Activated CD4-positive, alpha-beta memory T cell treated with anti-CD3 and anti-CD28 coated beads, Interleukin-2, amount 10 ng/mL, durations not matched to agents 7 days and 5 days (primary cell): ENCODE results near the gene SCAF11. TPM values are rescaled to one million over a fixed set of nuclear protein-coding genes. Genes with fewer than 3 reads are reported as not detected.

Experiments used
- CTCF ChIA-PET: fragments of 350-600 bp; sonication (Branson Sonifier 250); formaldehyde crosslinking; loops from one replicate; lab custom pipeline; 2021; ENCODE audit warnings: antibody characterized with exemption, inconsistent platforms; lab: Charles Lee
- POLR2A ChIA-PET: fragments of 350-600 bp; sonication (Branson Sonifier 250); formaldehyde crosslinking; loops from one replicate; lab custom pipeline; 2021; ENCODE audit warnings: antibody characterized with exemption; lab: Charles Lee
- DNase-seq: peaks from one replicate; pipeline ENCODE4 v3.0.0-alpha.2; 2020
- H3K27ac Mint-ChIP-seq: one replicate; pipeline ENCODE4 v1.8.0; 2021; ENCODE audit warnings: mild to moderate bottlenecking, mixed read lengths
- H3K27me3 Mint-ChIP-seq: one replicate; pipeline ENCODE4 v1.8.0; 2021; ENCODE audit warnings: mixed read lengths
- H3K36me3 Mint-ChIP-seq: one replicate; pipeline ENCODE4 v1.8.0; 2021; ENCODE audit warnings: low read depth, mixed read lengths
- H3K4me1 Mint-ChIP-seq: one replicate; pipeline ENCODE4 v1.8.0; 2021; ENCODE audit warnings: mixed read lengths
- H3K4me3 Mint-ChIP-seq: one replicate; pipeline ENCODE4 v1.8.0; 2021; ENCODE audit warnings: mild to moderate bottlenecking, mixed read lengths
- H3K9me3 Mint-ChIP-seq: one replicate; pipeline ENCODE4 v1.8.0; 2021; ENCODE audit warnings: mixed read lengths
- total RNA-seq, 2 experiments: library from RNA; stranded (reverse); gene quantifications; one replicate each; pipeline ENCODE4 v1.2.3, GENCODE V29; 2021

The SCAF11 gene
- total RNA-seq, 2 experiments from 2014 or later, result 129 to 136 TPM

DNA sequence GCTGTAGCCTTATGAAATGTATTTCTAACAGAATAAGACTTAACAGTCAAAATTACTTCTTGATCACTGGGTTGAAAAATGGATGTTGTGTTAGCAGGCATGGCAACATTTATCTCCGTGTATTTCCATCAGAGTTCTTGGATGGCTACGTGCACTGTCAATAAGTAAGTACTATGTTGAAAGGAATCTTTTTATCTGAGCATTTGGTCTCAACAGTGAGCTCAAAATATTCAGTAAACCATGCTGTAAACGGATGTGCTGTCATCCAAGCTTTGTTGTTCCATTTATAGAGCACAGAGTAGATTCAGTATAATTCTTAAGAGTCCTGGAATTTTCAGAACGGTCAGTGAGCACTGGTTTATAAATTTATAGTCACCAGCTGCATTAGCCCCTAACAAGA is 15.5 kb downstream of the SCAF11 start:
- POLR2A ChIA-PET, result no interaction called here
- no peak for DNase-seq
- H3K4me3 Mint-ChIP-seq, result no peak overlapping the region
- H3K36me3 Mint-ChIP-seq, result peaks cover 53% of the 10 kb centered on the region
- CTCF ChIA-PET, result interaction anchor here (0.9 to 2.2 kb wide), 3 partner anchors 9 to 17 kb away, joined by 3 to 6 read pairs (median 3); no protein-coding TSS in a partner anchor
- no peaks in the 10 kb centered on the region for H3K27me3 Mint-ChIP-seq
- no peaks in the 10 kb centered on the region for H3K9me3 Mint-ChIP-seq
- H3K27ac Mint-ChIP-seq, result no peak overlapping the region
- peaks cover 70% of the 10 kb centered on the region for H3K4me1 Mint-ChIP-seq

DNA sequence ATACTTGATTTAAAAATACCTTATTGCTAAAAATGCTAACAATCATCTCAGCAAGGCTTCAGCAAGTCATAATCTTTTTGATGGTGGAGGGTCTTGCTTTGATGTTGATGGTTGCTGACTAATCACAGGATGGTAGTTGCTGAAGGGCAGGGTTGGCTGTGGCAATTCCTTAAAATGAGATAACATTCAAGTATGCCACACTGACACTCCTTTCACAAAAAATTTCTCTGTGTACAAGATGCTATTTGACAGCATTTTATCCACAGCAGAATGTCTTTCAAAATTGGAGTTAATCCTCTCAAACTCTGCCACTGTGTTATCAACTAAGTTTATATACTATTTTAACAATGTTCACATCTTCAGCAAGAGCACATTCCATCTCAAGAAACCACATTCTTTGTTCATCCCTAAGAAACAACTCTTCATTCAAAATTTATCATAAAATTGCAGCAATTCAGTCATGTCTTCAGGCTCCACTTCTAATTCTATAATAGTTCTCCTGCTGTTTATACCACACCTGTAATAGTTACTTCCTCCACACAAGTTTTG is 16.1 kb downstream of the SCAF11 start:
- H3K36me3 Mint-ChIP-seq, result peaks cover 55% of the 10 kb centered on the region
- no peaks in the 10 kb centered on the region for H3K27me3 Mint-ChIP-seq
- ChIA-PET POLR2A (no interaction called here), CTCF (interaction anchor here (0.9 kb wide), 1 partner anchor 10 kb away, joined by 3 read pairs; no protein-coding TSS in a partner anchor)
- H3K9me3 Mint-ChIP-seq, result no peaks in the 10 kb centered on the region
- DNase-seq, result no peak
- no peak overlapping the region for H3K4me3 Mint-ChIP-seq
- peaks cover 66% of the 10 kb centered on the region for H3K4me1 Mint-ChIP-seq
- H3K27ac Mint-ChIP-seq, result no peak overlapping the region

DNA sequence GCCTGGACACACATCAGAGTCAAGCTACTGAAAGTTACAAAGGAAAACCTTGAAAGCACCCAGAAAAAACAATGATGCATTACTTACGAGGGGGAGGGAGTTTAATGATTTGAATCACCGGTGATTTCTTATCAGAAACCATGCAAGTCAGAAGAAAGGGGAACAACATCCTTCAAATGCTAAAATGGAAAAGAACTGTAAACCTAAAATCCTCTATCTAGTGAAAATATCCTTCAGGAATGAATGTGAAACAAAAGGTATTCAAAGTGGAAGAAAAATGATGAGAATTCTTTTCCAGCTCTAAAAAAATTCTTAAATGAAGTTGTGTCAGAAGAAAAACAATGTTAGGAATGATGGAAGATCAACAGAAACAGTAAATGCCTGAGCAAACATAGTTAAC is 16.8 kb downstream of the SCAF11 start:
- no peaks in the 10 kb centered on the region for H3K9me3 Mint-ChIP-seq
- ChIA-PET POLR2A (no interaction called here), CTCF (no interaction called here)
- peaks cover 56% of the 10 kb centered on the region for H3K36me3 Mint-ChIP-seq
- peaks cover 63% of the 10 kb centered on the region for H3K4me1 Mint-ChIP-seq
- no peak overlapping the region for H3K4me3 Mint-ChIP-seq
- no peak for DNase-seq
- no peaks in the 10 kb centered on the region for H3K27me3 Mint-ChIP-seq
- no peak overlapping the region for H3K27ac Mint-ChIP-seq

DNA sequence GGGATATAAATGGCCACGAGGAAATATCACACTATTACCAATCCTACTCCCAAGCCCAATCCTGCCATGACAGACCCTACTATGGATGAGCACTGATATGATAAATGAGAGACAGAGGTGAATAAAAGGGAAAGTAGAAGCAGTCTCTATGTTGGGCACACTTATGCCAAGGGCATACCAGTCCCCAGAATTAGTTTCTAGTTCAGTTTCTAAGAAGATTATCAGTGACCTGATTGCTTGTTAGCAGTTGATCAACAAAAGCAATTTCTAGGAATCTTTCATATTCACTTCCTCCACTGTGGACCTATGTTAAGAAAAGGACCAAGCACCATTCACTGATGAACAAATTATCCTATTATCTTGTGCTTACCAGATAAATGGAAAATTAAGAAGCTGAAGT is 20.0 kb downstream of the SCAF11 start:
- H3K27ac Mint-ChIP-seq, result peak overlapping the region; percentile 53
- no peak for DNase-seq
- H3K27me3 Mint-ChIP-seq, result no peaks in the 10 kb centered on the region
- peaks cover 56% of the 10 kb centered on the region for H3K36me3 Mint-ChIP-seq
- ChIA-PET CTCF (no interaction called here), POLR2A (no interaction called here)
- H3K9me3 Mint-ChIP-seq, result no peaks in the 10 kb centered on the region
- H3K4me1 Mint-ChIP-seq, result peaks cover 48% of the 10 kb centered on the region
- H3K4me3 Mint-ChIP-seq, result no peak overlapping the region

DNA sequence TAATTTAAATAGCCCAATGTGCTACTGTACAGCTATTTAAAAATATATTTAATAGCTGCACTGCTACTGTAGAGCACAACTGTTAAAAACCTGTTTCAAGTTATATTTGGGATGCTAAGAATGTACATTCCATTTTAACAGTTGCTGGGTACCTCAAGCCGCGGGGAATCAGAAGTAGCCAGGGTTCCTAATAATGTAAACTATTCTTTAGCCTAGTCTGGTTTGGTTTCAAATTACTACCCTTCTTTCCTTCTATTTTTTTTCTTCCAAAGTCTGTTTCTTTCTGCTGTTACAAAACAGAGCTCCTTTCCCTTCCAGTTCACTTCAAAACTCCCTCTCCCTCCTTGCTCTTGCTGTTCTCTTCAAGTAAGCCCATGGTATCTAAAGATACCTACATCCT is 21.3 kb downstream of the SCAF11 start:
- Mint-ChIP-seq H3K9me3 (peaks cover 3% of the 10 kb centered on the region), H3K27me3 (no peaks in the 10 kb centered on the region), H3K4me3 (no peak overlapping the region), H3K27ac (no peak overlapping the region), H3K36me3 (peaks cover 59% of the 10 kb centered on the region), H3K4me1 (peaks cover 42% of the 10 kb centered on the region)
- ChIA-PET CTCF (no interaction called here), POLR2A (no interaction called here)
- DNase-seq, result no peak

DNA sequence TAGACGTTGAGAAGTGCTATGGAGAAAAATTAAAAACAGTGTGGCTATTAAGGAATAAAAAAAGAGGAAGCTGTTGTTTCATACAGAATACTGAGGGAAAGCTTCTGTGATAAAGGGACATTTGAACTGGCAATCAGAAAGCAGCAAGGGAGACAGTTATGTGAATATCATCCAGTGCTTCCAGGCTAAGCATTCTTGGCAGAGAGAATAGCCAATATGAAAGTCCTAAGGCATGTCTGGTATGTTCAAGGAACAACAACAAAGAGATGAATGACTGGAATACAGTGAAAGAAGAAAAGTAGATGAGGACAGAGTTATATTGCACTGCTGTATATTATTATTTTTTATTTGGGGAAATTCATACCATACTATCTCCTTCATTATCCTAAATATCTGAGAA is 23.9 kb downstream of the SCAF11 start:
- H3K27me3 Mint-ChIP-seq, result no peaks in the 10 kb centered on the region
- peaks cover 29% of the 10 kb centered on the region for H3K4me1 Mint-ChIP-seq
- peaks cover 64% of the 10 kb centered on the region for H3K36me3 Mint-ChIP-seq
- H3K9me3 Mint-ChIP-seq, result peaks cover 7% of the 10 kb centered on the region
- no peak overlapping the region for H3K27ac Mint-ChIP-seq
- DNase-seq, result no peak
- CTCF ChIA-PET, result no interaction called here
- no peak overlapping the region for H3K4me3 Mint-ChIP-seq
- POLR2A ChIA-PET, result no interaction called here

DNA sequence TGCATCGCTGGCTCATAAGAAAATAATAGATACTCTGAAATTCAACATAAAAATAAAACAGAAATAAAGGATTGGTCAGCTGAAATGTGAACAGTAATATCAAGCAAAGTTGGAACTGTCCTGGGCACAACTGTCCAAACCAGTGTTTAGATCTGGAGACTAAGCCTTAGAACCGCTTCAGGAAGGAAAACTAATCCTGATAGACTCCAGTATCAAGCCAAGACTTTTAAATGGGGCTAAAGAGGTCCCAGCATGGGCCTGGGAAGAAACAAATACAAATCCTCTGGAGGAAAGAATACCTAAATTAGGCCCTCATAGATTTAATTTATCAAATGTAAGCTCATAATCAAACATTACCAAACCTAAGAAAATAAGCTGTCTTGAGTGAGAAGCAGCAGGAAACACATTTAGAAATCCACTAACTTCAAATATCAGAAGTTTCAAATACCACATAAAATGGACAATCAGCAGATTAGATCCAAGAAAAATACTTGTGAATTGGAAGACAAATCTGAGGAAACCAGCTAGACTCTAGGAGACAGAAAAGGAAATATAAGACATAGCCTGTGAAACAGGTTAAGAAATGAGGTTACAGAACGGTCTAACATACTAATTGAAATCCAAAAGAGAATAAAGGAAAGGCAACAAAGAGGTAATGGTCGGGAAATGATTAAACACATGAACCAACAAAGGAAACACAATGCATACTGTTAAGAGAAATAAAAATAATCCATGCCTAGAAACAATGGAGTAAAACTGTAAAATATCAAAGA is 27.6 kb downstream of the SCAF11 start:
- POLR2A ChIA-PET, result no interaction called here

DNA sequence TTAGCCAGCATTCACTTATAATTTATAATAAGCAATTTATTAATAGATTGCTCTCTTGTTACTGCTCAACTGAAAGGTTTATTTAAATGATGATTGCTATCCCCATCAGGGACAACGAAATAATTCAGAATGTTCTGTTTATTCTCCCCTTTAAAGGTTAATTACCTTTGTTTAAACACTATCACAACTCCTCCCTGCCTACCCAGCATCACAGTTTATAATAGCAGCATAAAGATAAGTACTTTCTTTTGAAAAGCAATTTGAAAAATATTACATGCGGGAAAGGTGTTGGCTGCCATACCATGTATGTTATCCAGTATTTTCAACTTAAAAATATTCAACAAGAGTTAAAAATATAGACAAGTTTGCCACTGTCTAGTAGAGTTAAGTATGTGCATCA is 30.6 kb downstream of the SCAF11 start:
- H3K4me1 Mint-ChIP-seq, result peaks cover 4% of the 10 kb centered on the region

More for the DNA sequence above, 27.6 kb downstream of the SCAF11 start:
- H3K27me3 Mint-ChIP-seq, result no peaks in the 10 kb centered on the region
- peaks cover 7% of the 10 kb centered on the region for H3K9me3 Mint-ChIP-seq
- H3K4me3 Mint-ChIP-seq, result no peak overlapping the region
- CTCF ChIA-PET, result no interaction called here
- H3K36me3 Mint-ChIP-seq, result peaks cover 63% of the 10 kb centered on the region
- H3K4me1 Mint-ChIP-seq, result peaks cover 10% of the 10 kb centered on the region
- DNase-seq, result no peak
- H3K27ac Mint-ChIP-seq, result peak overlapping the region; percentile 8

DNA sequence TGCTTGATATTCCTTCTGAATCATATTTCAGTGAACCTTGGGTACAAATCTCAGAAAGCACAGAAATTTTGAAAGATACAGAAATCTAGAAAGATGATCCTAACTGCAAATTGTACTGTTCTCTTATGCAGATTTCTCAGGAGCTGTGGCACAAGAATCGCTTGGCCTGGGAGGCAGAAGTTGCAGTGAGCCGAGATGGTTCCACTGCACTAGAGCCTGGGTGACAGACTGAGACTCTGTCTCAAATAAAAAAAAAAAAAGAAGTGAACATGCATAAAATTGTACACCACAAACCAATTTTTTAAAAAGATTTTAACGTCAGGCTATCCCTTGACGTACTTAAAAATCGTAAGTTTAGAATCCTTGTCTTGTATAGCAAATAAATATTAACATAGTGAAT is 31.3 kb downstream of the SCAF11 start:
- Mint-ChIP-seq H3K36me3 (peaks cover 48% of the 10 kb centered on the region), H3K4me1 (peaks cover 4% of the 10 kb centered on the region), H3K4me3 (no peak overlapping the region), H3K9me3 (peaks cover 4% of the 10 kb centered on the region), H3K27ac (no peak overlapping the region), H3K27me3 (no peaks in the 10 kb centered on the region)
- CTCF ChIA-PET, result no interaction called here
- DNase-seq, result no peak
- POLR2A ChIA-PET, result no interaction called here

More for the DNA sequence above, 30.6 kb downstream of the SCAF11 start:
- CTCF ChIA-PET, result no interaction called here
- POLR2A ChIA-PET, result no interaction called here
- H3K9me3 Mint-ChIP-seq, result peaks cover 6% of the 10 kb centered on the region
- no peak overlapping the region for H3K4me3 Mint-ChIP-seq
- H3K27ac Mint-ChIP-seq, result no peak overlapping the region
- peaks cover 55% of the 10 kb centered on the region for H3K36me3 Mint-ChIP-seq
- H3K27me3 Mint-ChIP-seq, result no peaks in the 10 kb centered on the region
- no peak for DNase-seq

DNA sequence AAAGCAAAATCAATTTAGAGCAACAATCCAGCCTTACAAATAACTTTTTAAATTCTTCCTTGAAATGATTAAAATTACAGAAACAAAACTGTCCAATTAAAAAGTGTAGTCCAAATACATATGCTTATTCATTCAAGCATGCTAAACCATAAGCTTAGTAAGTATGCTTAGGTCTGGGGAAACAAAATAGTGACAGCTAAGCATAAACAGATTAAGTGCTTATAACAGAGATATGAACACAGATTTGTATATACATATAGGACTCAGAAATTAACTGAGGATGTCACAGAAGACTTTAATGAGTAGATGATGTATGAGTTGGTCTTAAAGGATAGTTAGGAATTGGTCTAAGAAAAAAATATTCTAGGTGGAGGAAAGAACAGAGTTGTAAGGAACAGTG is 41.8 kb downstream of the SCAF11 start:
- no peak for DNase-seq
- Mint-ChIP-seq H3K27me3 (no peaks in the 10 kb centered on the region), H3K4me1 (peaks cover 2% of the 10 kb centered on the region), H3K36me3 (peaks cover 58% of the 10 kb centered on the region), H3K4me3 (no peak overlapping the region), H3K27ac (no peak overlapping the region), H3K9me3 (no peaks in the 10 kb centered on the region)
- CTCF ChIA-PET, result no interaction called here
- POLR2A ChIA-PET, result interaction anchor here (0.7 to 1.2 kb wide), 3 partner anchors 7 to 121 kb away, joined by 3 read pairs; no protein-coding TSS in a partner anchor

DNA sequence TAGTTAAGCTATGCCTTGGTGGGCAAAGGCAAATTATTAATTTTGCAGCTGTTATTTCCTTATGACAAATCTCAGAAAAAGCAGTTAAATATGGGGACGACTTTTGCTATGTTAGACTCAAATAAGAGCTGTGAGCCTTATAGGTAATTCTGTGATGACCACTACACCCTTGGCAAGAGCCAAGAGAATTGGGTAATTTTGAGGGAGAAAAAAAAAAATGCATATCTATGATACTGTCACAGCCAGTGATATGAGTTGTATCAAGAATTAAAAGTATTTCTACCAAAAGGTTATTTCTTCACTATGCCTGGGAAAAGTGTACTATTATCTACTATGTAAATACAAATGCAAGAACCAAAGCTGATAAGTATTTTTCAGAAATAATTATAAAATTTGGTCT is 43.9 kb downstream of the SCAF11 start:
- no peak overlapping the region for H3K27ac Mint-ChIP-seq
- H3K4me3 Mint-ChIP-seq, result no peak overlapping the region
- CTCF ChIA-PET, result interaction anchor here (1.2 kb wide), 1 partner anchor 45 kb away, joined by 4 read pairs; no protein-coding TSS in a partner anchor
- peaks cover 70% of the 10 kb centered on the region for H3K36me3 Mint-ChIP-seq
- DNase-seq, result no peak
- peaks cover 2% of the 10 kb centered on the region for H3K4me1 Mint-ChIP-seq
- H3K9me3 Mint-ChIP-seq, result peaks cover 4% of the 10 kb centered on the region
- POLR2A ChIA-PET, result no interaction called here
- no peaks in the 10 kb centered on the region for H3K27me3 Mint-ChIP-seq

DNA sequence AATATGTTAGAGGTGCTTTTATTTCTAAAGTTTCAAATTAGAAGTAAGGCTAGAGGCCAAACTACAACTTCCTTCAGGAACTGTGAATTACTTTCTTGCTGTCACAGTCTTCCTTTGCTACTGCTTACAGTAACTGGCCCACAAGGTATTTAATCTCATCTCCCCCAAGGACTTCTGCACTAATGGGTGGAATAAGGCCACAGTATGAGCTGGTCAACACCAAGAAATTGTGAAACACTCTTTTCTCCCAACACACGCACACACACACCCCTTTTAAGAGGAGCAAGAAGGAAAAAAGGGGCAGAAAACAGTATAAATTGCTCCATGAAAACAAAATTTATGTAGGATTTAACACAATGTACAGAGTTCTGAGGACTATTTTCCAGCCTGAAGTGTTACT is 45.6 kb downstream of the SCAF11 start:
- Mint-ChIP-seq H3K27ac (no peak overlapping the region), H3K9me3 (peaks cover 4% of the 10 kb centered on the region), H3K27me3 (no peaks in the 10 kb centered on the region), H3K36me3 (peaks cover 78% of the 10 kb centered on the region), H3K4me3 (no peak overlapping the region), H3K4me1 (peaks cover 2% of the 10 kb centered on the region)
- ChIA-PET CTCF (no interaction called here), POLR2A (no interaction called here)
- no peak for DNase-seq

DNA sequence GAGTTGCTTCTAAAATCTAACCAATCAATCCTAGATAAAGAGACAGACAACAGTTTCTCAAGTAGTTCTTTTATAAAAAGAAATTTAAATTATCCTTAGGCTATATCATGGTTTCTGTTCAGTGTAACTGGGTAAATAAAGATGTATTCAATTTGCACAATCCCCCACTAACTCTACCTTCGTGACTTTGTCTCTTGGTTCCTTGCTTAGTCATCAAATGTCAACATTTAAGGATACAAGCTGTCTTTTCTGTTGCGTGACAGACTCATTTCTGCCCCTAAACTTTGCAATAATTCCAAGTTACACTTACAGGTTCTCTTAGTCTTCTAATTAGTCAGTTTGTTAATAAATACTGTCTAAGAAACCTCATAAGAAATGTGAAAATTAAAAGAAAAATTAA is 50.6 kb downstream of the SCAF11 start:
- no peaks in the 10 kb centered on the region for H3K27me3 Mint-ChIP-seq
- peaks cover 62% of the 10 kb centered on the region for H3K36me3 Mint-ChIP-seq
- peaks cover 6% of the 10 kb centered on the region for H3K4me1 Mint-ChIP-seq
- H3K4me3 Mint-ChIP-seq, result no peak overlapping the region
- DNase-seq, result no peak
- ChIA-PET POLR2A (no interaction called here), CTCF (no interaction called here)
- peaks cover 4% of the 10 kb centered on the region for H3K9me3 Mint-ChIP-seq
- no peak overlapping the region for H3K27ac Mint-ChIP-seq
